Mucosa of stomach (tissue), 1 donor: Measurements from ENCODE around the gene CHAD.

Experiments used
- H3K27me3 ChIP-seq: one replicate; pipeline ENCODE4 v1.7.0; 2013; ENCODE audit warnings: mild to moderate bottlenecking, low read length; ENCODE audit not compliant: control insufficient read depth, insufficient read depth
- H3K36me3 ChIP-seq: one replicate; pipeline ENCODE4 v1.7.0; 2013; ENCODE audit warnings: low read length; ENCODE audit not compliant: control insufficient read depth, insufficient read depth
- H3K4me1 ChIP-seq: one replicate; pipeline ENCODE4 v1.7.0; 2013; ENCODE audit warnings: mild to moderate bottlenecking, low read length; ENCODE audit not compliant: control insufficient read depth, insufficient read depth
- H3K4me3 ChIP-seq: one replicate; pipeline ENCODE4 v1.7.0; 2013; ENCODE audit warnings: low read length
- H3K9ac ChIP-seq: one replicate; pipeline ENCODE4 v1.7.0; 2013; ENCODE audit warnings: mild to moderate bottlenecking, low read length, moderate library complexity
- H3K9me3 ChIP-seq: one replicate; pipeline ENCODE4 v1.7.0; 2013; ENCODE audit warnings: mild to moderate bottlenecking, low read length, moderate library complexity; ENCODE audit not compliant: control insufficient read depth
- donor health status: Pancreatic carcinoma.

The CHAD gene

DNA sequence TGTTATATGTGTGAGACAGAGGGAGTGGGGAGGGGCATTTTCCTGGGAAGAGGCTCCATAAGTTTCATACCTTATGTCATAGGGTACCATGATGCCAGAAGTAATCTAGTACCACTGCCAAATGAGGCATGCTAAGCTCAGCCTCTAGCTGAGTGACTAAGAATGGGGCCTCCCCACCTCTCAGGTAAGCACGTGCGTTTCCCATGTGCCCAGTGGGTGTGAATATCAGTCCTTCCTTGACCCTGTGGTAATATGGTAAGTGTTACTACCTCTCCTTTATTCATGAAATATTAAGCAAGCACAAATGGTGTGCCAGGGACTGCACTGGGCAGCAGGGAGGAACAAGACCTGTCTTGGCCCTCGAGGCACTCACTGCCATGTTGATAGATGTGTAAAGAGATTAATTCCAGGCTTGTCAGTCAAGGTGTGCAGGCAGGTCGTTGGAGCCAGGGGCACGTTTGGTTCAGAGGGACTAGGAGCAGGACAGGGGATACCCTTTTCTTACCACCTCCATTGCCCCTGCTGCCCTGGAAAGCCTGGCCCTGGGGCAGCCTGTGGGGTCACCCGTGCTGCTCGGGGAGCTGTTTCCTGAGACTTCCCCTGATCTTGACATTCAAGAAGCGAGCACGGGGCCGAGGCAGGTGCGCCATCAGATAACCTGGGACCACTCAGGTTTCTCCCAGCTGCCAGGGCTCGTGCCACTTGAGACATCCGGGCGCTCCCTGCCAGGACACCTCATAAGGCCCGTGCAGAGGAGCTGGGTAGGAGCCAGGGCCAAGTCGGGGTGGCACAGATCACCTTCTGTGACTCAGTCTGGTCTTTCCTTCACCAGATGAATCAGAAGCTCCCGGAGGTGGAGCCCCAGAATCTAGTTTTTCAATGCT lies 18.8 kb upstream of the CHAD start:
- Histone ChIP-seq H3K27me3 (no peaks in the 10 kb centered on the region), H3K36me3 (no peaks in the 10 kb centered on the region), H3K4me3 (no peak overlapping the region), H3K4me1 (peaks cover 11% of the 10 kb centered on the region), H3K9me3 (no peaks in the 10 kb centered on the region), H3K9ac (no peak overlapping the region)

DNA sequence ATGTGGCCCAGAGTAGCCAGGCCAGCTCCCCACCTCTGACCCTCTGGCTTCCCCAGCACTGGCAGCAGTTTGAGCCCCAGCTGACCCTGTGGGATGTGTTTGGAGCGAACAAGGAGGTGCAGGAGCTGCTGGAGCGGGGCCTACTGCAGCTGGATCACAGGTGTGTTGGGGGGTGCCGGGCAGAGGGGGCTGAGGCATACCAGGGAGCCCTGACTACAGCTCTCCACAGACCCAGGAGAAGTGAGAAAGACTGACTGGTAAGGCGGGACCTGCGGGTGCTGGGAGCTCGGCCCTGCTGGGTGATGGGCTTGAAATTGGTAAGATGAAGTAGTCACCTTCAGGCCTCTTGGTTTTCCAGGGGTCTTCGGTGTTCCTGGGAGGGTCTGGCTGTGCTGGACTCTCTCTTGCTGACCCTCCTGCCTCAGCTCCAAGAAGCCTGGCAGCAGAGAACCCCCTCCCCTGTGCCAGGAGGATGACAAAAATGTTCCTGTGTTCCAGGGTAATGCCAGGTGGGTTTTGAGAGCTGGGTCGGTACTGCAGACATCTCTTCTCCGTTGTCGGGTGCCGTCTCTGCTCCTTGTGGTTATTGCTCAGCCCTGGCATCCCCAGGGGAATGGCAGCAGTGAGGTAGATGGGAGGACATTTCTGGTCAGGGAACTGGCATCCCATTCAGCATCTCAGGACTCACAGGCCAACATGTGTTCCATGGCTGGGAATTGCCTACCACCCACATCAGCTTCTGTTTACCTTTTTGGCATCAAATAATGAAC lies 15.9 kb upstream of the CHAD start:
- no peaks in the 10 kb centered on the region for H3K9me3 ChIP-seq
- H3K36me3 ChIP-seq, result no peaks in the 10 kb centered on the region
- no peak overlapping the region for H3K4me3 ChIP-seq
- H3K27me3 ChIP-seq, result no peaks in the 10 kb centered on the region
- peaks cover 20% of the 10 kb centered on the region for H3K4me1 ChIP-seq
- no peak overlapping the region for H3K9ac ChIP-seq

DNA sequence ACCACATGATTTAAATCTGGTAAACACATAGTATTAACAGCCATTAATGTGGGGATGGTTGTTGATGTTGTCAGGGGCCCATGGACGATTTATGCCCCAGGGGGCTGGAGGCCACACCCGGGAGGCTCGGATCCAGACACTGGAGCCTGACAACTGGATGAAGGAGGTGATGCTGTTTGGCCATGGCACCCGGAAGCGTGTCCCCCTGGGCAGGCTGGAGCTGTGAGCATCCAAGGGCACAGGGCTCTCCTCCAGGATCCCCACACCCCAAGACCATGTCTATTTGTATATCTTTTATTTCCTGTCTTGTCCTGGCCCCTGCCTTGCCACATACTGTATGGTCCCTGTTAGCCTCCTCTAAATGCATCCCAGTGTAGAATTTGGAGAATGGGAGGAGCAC lies 14.6 kb upstream of the CHAD start:
- Histone ChIP-seq H3K36me3 (no peaks in the 10 kb centered on the region), H3K4me3 (no peak overlapping the region), H3K9me3 (no peaks in the 10 kb centered on the region), H3K9ac (no peak overlapping the region), H3K4me1 (peaks cover 24% of the 10 kb centered on the region), H3K27me3 (no peaks in the 10 kb centered on the region)

DNA sequence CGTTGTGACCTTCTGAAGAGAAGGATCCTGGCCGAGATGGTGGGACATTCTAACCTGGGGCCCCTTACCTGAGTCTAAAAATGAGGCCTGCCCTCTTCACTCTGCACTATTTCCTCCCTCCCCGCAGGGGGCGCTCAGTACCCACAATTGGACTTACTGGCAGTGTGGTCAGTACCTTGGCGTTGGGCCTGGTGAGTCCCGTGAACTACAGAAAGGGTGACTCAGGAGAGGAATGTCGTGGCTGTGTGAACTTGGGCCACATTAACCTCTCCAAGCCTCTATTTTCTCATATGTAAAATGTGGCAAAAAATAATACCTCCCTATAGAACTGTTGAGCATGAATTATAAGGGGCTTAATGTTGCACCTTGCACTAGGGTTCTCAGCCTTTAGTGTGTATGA lies 13.8 kb upstream of the CHAD start:
- Histone ChIP-seq H3K9me3 (no peaks in the 10 kb centered on the region), H3K4me3 (no peak overlapping the region), H3K36me3 (no peaks in the 10 kb centered on the region), H3K27me3 (no peaks in the 10 kb centered on the region), H3K4me1 (peaks cover 22% of the 10 kb centered on the region), H3K9ac (peak overlapping the region; percentile 20)

DNA sequence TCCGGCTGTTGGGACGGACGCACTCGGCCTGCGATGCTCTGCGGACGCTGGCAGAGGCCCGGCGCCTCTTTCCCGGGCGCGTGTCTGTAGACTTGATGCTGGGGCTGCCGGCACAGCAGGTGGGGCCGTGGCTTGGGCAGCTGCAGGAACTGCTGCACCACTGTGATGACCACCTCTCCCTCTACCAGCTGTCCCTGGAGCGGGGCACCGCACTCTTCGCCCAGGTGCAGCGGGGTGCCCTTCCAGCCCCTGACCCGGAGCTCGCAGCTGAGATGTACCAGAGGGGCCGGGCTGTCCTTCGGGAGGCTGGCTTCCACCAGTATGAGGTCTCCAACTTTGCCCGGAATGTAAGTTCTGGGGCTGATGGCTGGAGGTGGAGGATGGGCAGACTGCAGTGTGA lies 13.4 kb upstream of the CHAD start:
- Histone ChIP-seq H3K36me3 (no peaks in the 10 kb centered on the region), H3K9me3 (no peaks in the 10 kb centered on the region), H3K4me3 (no peak overlapping the region), H3K4me1 (peaks cover 22% of the 10 kb centered on the region), H3K27me3 (no peaks in the 10 kb centered on the region), H3K9ac (no peak overlapping the region)

DNA sequence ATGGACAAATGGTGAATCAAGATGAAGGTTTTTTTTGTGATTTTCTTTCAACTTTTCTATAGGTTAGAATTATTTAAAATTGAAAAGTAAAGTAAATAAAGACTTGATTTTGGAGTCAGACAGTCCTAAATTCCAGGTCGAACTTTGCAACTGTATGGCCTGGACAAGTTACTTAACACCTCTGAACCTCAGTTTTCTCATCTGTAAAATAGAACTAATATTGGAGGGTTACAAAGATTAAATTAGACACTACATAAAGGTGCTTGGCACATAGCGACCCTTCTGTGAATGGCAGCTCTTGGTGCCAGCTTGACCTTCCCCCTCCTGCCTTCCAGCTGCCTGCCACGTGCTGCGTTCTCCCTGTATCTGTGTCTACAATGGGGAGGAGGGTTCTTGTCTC lies 13.0 kb upstream of the CHAD start:
- no peaks in the 10 kb centered on the region for H3K36me3 ChIP-seq
- H3K9ac ChIP-seq, result no peak overlapping the region
- peaks cover 27% of the 10 kb centered on the region for H3K4me1 ChIP-seq
- H3K27me3 ChIP-seq, result no peaks in the 10 kb centered on the region
- no peaks in the 10 kb centered on the region for H3K9me3 ChIP-seq
- no peak overlapping the region for H3K4me3 ChIP-seq

DNA sequence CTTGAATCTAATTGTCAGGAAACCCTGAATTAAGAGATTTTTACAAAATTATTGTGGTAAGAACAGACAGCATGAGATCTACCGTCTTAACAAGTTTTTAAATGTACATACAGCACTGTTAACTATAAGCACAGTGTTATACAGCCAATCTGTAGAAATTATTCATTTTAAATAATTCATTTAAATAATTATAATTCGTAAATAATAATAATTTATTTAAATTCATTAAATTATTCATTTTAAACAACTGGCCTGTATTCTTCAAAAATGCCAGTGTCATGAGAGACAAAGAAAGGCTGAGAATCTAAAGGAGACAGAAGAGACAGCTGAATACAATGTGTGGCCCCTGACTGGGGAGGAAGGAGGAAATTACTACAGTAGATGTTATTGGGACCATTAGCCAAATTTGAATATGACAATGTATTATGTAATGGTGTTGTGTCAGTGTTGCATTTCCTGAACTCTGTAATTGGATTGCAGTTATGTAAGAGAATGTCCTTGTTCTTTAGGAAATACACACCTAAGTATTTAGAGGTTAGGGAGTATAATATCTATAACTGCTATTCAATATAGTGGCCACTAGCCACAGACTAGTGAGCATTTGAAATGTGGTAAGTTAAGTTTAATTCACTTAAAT lies 12.3 kb upstream of the CHAD start:
- Histone ChIP-seq H3K9ac (no peak overlapping the region), H3K4me3 (no peak overlapping the region), H3K36me3 (no peaks in the 10 kb centered on the region), H3K9me3 (no peaks in the 10 kb centered on the region), H3K27me3 (no peaks in the 10 kb centered on the region), H3K4me1 (peaks cover 30% of the 10 kb centered on the region)

DNA sequence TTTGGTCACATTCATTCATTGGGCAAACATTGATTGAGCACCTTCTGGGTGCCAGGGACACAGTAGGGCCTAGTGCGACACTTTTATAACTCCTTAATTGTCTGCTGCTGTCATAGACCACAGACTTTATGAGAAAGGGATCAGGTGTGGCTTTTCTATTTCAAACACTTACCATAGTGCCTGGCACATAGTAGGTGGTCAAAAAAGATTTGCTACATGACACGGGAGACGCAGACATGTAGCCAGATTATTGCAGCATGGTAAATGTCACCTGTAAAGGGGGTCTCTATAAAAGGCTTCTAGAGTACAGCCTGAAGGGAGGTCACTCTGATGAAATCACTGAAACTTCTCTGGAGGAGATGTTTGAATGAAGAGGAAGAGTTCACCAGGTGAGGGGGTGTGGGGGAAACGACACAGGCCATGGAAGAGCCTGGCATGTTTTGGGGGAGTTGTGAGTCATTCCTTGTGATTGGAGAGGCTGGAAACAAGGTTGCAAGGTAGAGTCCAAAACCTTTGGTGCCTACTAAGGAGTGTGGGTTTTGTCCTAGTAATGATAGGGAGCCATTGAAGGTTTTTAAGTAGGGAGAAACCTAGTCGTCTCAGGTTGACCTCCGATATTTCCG lies 11.6 kb upstream of the CHAD start:
- Histone ChIP-seq H3K36me3 (no peaks in the 10 kb centered on the region), H3K9me3 (no peaks in the 10 kb centered on the region), H3K4me1 (peaks cover 30% of the 10 kb centered on the region), H3K27me3 (no peaks in the 10 kb centered on the region), H3K9ac (peak overlapping the region; percentile 33), H3K4me3 (no peak overlapping the region)

DNA sequence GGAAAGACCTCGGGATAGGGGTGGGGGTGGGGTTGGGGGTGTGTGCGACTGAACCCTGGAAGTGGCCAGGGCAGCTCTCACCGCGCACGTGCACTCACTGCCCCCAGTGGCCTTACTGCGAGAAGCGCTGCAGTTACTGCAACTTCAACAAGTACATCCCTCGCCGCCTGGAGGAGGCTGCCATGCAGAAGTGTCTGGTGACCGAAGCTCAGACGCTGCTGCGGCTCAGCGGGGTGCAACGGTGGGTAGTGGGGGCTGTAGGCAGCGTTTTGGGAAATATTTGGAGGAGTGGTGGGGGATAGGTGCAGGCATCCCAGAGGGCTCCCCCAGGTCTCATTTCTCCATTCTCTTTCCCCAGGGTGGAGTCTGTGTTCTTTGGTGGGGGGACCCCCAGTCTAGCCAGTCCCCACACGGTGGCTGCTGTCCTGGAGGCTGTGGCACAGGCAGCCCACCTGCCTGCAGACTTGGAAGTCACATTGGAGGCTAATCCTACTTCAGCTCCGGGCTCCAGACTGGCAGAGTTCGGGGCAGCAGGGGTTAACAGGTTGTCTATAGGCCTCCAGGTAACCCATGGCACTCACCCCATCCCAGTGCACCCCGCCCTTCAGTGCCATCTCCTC lies 11.0 kb upstream of the CHAD start:
- H3K9me3 ChIP-seq, result no peaks in the 10 kb centered on the region
- H3K9ac ChIP-seq, result peak overlapping the region; percentile 66
- no peak overlapping the region for H3K4me3 ChIP-seq

DNA sequence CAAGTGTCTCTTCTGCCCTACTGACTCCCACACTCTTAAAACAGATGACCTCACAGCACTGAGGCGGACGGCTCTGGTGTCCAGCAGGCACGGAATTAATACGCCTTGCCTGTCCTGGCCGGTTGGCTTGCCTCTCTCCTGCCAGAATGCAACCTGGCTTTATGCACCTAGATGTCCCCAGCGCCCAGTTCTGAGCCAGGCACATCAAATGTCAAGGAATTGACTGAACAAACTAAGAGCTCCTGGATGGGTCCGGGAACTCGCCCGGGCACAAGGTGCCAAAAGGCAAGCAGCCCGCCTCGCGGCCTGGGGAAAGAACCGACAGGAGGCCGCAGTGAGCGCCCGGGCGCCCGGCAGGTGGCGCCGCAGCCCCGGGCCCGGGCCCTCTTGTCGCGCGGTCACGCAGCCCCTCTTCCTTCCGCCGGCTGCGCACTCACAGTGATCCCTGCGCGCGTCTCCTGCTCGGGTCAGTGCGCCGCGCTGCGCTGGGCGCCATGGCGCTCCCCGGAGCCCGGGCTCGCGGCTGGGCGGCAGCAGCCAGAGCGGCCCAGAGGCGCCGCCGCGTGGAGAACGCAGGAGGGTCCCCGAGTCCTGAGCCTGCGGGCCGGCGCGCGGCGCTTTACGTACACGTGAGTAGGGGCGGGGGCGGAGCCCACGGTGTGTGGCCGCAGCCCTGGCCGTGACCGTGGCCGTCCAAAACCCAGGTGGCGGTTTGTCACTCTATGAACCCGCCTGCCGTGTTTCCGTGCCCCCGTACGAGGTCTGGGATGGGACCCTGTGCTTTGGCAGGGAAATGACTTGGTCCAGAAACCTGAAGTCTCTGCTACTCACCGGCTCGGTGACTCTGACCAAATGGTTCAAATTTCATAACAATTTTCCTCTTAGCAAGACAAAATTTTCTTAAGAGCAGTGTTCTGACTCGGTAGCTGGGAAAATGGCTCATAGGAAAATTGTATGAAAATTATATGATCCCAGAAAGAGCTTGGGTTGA lies 10.0 kb upstream of the CHAD start, which contains the start of gene RSAD1:
TSS of gene RSAD1 (plus strand) at position 470 of the 991 bp plus-strand sequence. CDS start at position 495, 25 bp downstream.
- Histone ChIP-seq H3K9ac (peak within 1 kb of the TSS; percentile 66), H3K4me1 (peaks cover 41% of the 10 kb centered on the region), H3K4me3 (peak within 1 kb of the TSS; percentile 70), H3K9me3 (no peaks in the 10 kb centered on the region), H3K36me3 (no peaks in the 10 kb centered on the region), H3K27me3 (no peaks in the 10 kb centered on the region)

More for the DNA sequence above, 11.0 kb upstream of the CHAD start:
- no peaks in the 10 kb centered on the region for H3K27me3 ChIP-seq
- H3K4me1 ChIP-seq, result peaks cover 32% of the 10 kb centered on the region
- H3K36me3 ChIP-seq, result no peaks in the 10 kb centered on the region
